ENCODE data around the gene TCAIM. TPM values are rescaled to one million over a fixed set of nuclear protein-coding genes. Genes with fewer than 3 reads are reported as not detected.

Gene TCAIM
- total and polyA plus RNA-seq, 2 of the 4 experiments (the other 2 are of a cell fraction): 11.0 to 21.5 TPM

GRCh38 chr3:44337248-44337785, 1.2 kb upstream of the TCAIM start:
- no peak overlapping the region for H3K27ac ChIP-seq (ENCODE audit: insufficient read depth, low read length)
- peak overlapping the region; percentile 67; the same call in 1 of the 2 replicates for H3K9ac ChIP-seq (ENCODE audit: low read depth, low read length)
- no peaks in the 10 kb centered on the region for H3K36me3 ChIP-seq (ENCODE audit: control insufficient read depth, insufficient read depth, low read length)
- intact Hi-C loops (cut with micrococcal nuclease) (loop anchor here (5.0 kb wide), 1 partner anchor 175 kb away; no protein-coding TSS in a partner anchor), in situ Hi-C loops (cut with MboI; ENCODE audit: low sequenced_read_pairs) (loop anchor here (25.0 kb wide), 2 partner anchors 300 to 550 kb away; partner anchors contain the start of genes ZNF197 and ZNF35), dilution Hi-C loops (cut with HindIII; ENCODE audit: low sequenced_read_pairs, unreplicated experiment) (no loop called here)
- H3K4ac ChIP-seq (ENCODE audit: low read depth, low read length): peak overlapping the region; percentile 17; the same call in 1 of the 2 replicates
- POLR2A ChIA-PET (ENCODE audit: unreplicated experiment): no interaction called here
- H3K4me2 ChIP-seq (ENCODE audit: low read depth, low read length): peak overlapping the region; percentile 36
- H3K56ac ChIP-seq (ENCODE audit: extremely low read depth, insufficient read depth, low read length): no peak overlapping the region
- CTCF ChIA-PET: interaction anchor here (0.7 to 1.3 kb wide), 2 partner anchors 14 to 675 kb away, joined by 3 read pairs; no protein-coding TSS in a partner anchor
- peak overlapping the region; percentile 18; the same call in 1 of the 2 replicates for H3K14ac ChIP-seq (replicated peaks; ENCODE audit: low read depth, low read length)
- H3K4me1 ChIP-seq (ENCODE audit: control insufficient read depth, insufficient read depth, low read length): 0 out of 2 replicates have a peak, but pooled peaks cover 2% of the 10 kb centered on the region
- peak overlapping the region; percentile 63; the same call in 1 of the 2 replicates for H3K4me3 ChIP-seq (ENCODE audit: insufficient read depth, low read depth, low read length)
- peak overlapping the region; percentile 2; the same call in 1 of the 2 replicates for H4K91ac ChIP-seq (ENCODE audit: insufficient read depth, low read depth, low read length)
- TF ChIP-seq CHD1 (IDR thresholded peaks at IDR 0.05; ENCODE audit: low read depth, low read length): no peak
- no peak for TF ChIP-seq NFE2L2 (IDR thresholded peaks at IDR 0.05; ENCODE audit: low read depth, low read length)
- TF ChIP-seq, protein P1, sequence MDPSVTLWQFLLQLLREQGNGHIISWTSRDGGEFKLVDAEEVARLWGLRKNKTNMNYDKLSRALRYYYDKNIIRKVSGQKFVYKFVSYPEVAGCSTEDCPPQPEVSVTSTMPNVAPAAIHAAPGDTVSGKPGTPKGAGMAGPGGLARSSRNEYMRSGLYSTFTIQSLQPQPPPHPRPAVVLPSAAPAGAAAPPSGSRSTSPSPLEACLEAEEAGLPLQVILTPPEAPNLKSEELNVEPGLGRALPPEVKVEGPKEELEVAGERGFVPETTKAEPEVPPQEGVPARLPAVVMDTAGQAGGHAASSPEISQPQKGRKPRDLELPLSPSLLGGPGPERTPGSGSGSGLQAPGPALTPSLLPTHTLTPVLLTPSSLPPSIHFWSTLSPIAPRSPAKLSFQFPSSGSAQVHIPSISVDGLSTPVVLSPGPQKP (IDR thresholded peaks at IDR 0.05; ENCODE audit: borderline replicate concordance, low read depth, low read length): no peak
- no peak for TF ChIP-seq CEBPB (IDR thresholded peaks at IDR 0.05; ENCODE audit: low read depth, low read length)
- TF ChIP-seq, protein P2, sequence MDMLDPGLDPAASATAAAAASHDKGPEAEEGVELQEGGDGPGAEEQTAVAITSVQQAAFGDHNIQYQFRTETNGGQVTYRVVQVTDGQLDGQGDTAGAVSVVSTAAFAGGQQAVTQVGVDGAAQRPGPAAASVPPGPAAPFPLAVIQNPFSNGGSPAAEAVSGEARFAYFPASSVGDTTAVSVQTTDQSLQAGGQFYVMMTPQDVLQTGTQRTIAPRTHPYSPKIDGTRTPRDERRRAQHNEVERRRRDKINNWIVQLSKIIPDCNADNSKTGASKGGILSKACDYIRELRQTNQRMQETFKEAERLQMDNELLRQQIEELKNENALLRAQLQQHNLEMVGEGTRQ (IDR thresholded peaks at IDR 0.05; ENCODE audit: low read depth, low read length): no peak
- no peak for TF ChIP-seq RAD21 (IDR thresholded peaks at IDR 0.05; ENCODE audit: low read length)
- TF ChIP-seq MXI1 (IDR thresholded peaks at IDR 0.05; ENCODE audit: borderline replicate concordance, low read depth, low read length): no peak
- no peak for TF ChIP-seq POLR2A (IDR thresholded peaks at IDR 0.05; ENCODE audit: low read depth, low read length)
- peak overlapping the region; percentile 31 for H2AK9ac ChIP-seq (replicated peaks; ENCODE audit: low read depth, low read length, poor library complexity)
- no peak overlapping the region for H2BK20ac ChIP-seq (ENCODE audit: low read depth, low read length)
- peak overlapping the region; percentile 16 for H2AFZ ChIP-seq (replicated peaks; ENCODE audit: low read length, poor library complexity)
- ATAC-seq (ENCODE audit: low read depth) (no peak), DNase-seq (no peak)
- H3K23ac ChIP-seq (ENCODE audit: low read depth, low read length): peak overlapping the region; percentile 10; the same call in 1 of the 2 replicates
- peaks cover 13 to 21% of the 10 kb centered on the region in 2 experiments for H3K79me1 ChIP-seq (ENCODE audit: low read depth in 1 of 2, low read length in 2 of 2)
- H4K8ac ChIP-seq (ENCODE audit: low read depth in 2 of 2, low read length in 2 of 2): peak overlapping the region; percentile 66 to 87
- H2BK15ac ChIP-seq (ENCODE audit: low read depth, low read length): 0 out of 3 replicates have a peak overlapping the region, but pooled peaks have one; percentile 8
- H2AK5ac ChIP-seq (ENCODE audit: low read depth, low read length): no peak overlapping the region
- 50% methylated on average over 1 of the region's 5 CpGs; no CpG with 5 or more reads in 1 of the 2 experiments for whole genome bisulfite sequencing, 2 experiments (ENCODE audit: extremely low coverage in 2 of 2, insufficient read length in 1 of 2)
- no peak overlapping the region for H2BK5ac ChIP-seq (ENCODE audit: low read depth, low read length, poor library complexity, severe bottlenecking)
- H3K27me3 ChIP-seq (ENCODE audit: control insufficient read depth, insufficient read depth, low read length): peaks cover 3% of the 10 kb centered on the region
- H3K9me1 ChIP-seq (ENCODE audit: insufficient read depth, low read length): peaks cover 4% of the 10 kb centered on the region; the same call in 1 of the 2 replicates
- no peak overlapping the region; the same call in 1 of the 2 replicates for H2BK120ac ChIP-seq (ENCODE audit: low read depth, low read length)
- no peak overlapping the region for H3K18ac ChIP-seq (ENCODE audit: low read depth, low read length)
- no peaks in the 10 kb centered on the region for H4K20me1 ChIP-seq (ENCODE audit: insufficient read depth, low read length)
- peak overlapping the region; percentile 9; the same call in 1 of the 2 replicates for H4K5ac ChIP-seq (ENCODE audit: low read depth, low read length)
- H3K9me3 ChIP-seq (ENCODE audit: control insufficient read depth, insufficient read depth, low read length): no peaks in the 10 kb centered on the region
- BruUV-seq (replicated peaks): no TSS peak
